ENCODE measurements around the gene HTT. TPM values are rescaled to one million over a fixed set of nuclear protein-coding genes. Genes with fewer than 3 reads are reported as not detected.

The HTT gene
- total and polyA plus RNA-seq, 2 of the 8 experiments (the other 6 are each of a cell fraction or from before 2014, with no cell fraction given): 24.0 to 71.0 TPM

DNA sequence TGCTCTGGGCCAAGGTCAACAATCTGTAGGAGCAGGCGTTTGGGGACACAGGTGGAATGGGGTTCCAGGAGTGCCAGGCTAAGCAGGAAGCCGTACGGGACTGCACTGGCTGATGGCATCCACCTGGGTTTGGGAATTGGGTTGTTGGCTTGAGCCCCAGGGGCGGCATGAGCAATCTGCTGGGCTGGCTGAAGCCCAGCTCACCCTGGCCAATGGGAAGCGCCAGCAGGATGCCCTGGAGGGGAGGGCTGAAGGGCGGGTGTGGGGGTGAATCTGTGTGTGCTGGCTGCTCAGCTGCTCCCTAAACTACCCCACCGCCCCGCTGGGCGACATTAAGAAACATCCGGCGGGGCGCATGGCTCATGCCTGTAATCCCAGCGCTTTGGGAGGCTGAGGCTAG is 209.4 kb downstream of the HTT start:
- no peak overlapping the region for H3K14ac ChIP-seq (ENCODE audit: insufficient read length)
- H3K79me1 ChIP-seq (ENCODE audit: low read depth, low read length): no peaks in the 10 kb centered on the region
- H3K23me2 ChIP-seq (ENCODE audit: low read depth, low read length): no peaks in the 10 kb centered on the region
- no peak overlapping the region for H3K23ac ChIP-seq (ENCODE audit: insufficient read length)
- H3K36me3 ChIP-seq (ENCODE audit: control insufficient read depth in 2 of 4, insufficient read depth in 4 of 4, low read length in 3 of 4): no peaks in the 10 kb centered on the region
- H4K8ac ChIP-seq (ENCODE audit: extremely low read depth, insufficient read depth, low read length): no peak overlapping the region
- no peak for DNase-seq (ENCODE audit: low read depth in 1 of 2, low spot score in 2 of 2)
- H3K56ac ChIP-seq (replicated peaks; ENCODE audit: insufficient read length, low read depth, low read length): no peak overlapping the region
- H3K79me2 ChIP-seq (ENCODE audit: control insufficient read depth in 1 of 2, insufficient read depth in 2 of 2, low read length in 2 of 2): no peaks in the 10 kb centered on the region
- H3K4ac ChIP-seq (replicated peaks; ENCODE audit: insufficient read length, low read depth, low read length): no peak overlapping the region
- CTCF ChIA-PET (ENCODE audit: partially characterized antibody): no interaction called here
- H2BK20ac ChIP-seq (ENCODE audit: low read length): no peak overlapping the region
- no peak overlapping the region for H3K18ac ChIP-seq (ENCODE audit: extremely low read depth, low read length)
- H3K9ac ChIP-seq (replicated peaks in 1 of 4; ENCODE audit: extremely low read depth in 1 of 4, low read depth in 3 of 4, low read length in 3 of 4): no peak overlapping the region
- no peak overlapping the region for H2BK15ac ChIP-seq (ENCODE audit: low read length)
- H3K9me3 ChIP-seq (ENCODE audit: insufficient read depth in 2 of 2, low read depth in 1 of 2, low read length in 1 of 2): no peaks in the 10 kb centered on the region; a peak in 1 of 4 replicates
- no peak overlapping the region for H2BK5ac ChIP-seq (ENCODE audit: low read depth, low read length)
- WGBS, 2 experiments (ENCODE audit: extremely low coverage in 1 of 2, insufficient coverage in 1 of 2, insufficient read length in 1 of 2, insufficient replicate concordance in 2 of 2, low coverage in 1 of 2, low lambda C conversion rate in 2 of 2, missing lambda C conversion rate in 1 of 2): 86% methylated on average over 7 of the region's 13 CpGs; no CpG with 5 or more reads in 1 of the 2 experiments
- no peaks in the 10 kb centered on the region; a peak in 1 of 7 replicates for H3K27me3 ChIP-seq (replicated peaks in 1 of 4; ENCODE audit: control insufficient read depth in 3 of 4, extremely low read depth in 1 of 4, insufficient read depth in 3 of 4, low read length in 3 of 4)
- H3K4me1 ChIP-seq (replicated peaks in 1 of 4; ENCODE audit: control insufficient read depth in 3 of 4, insufficient read depth in 4 of 4, low read length in 3 of 4): no peaks in the 10 kb centered on the region; a peak in 3 of 7 replicates
- no peak overlapping the region for H2AK5ac ChIP-seq (ENCODE audit: low read depth, low read length)
- H4K91ac ChIP-seq (replicated peaks; ENCODE audit: insufficient read length, low read length): no peak overlapping the region
- H3K4me3 ChIP-seq (ENCODE audit: extremely low read depth in 1 of 4, insufficient read depth in 2 of 4, low read depth in 3 of 4, low read length in 4 of 4): no peak overlapping the region
- H4K5ac ChIP-seq (ENCODE audit: insufficient read length, low read depth, low read length): no peak overlapping the region
- H2BK120ac ChIP-seq (replicated peaks; ENCODE audit: low read depth, low read length): no peak overlapping the region
- H3K27ac ChIP-seq (ENCODE audit: low read depth, low read length): no peak overlapping the region
- POLR2A ChIA-PET (ENCODE audit: partially characterized antibody): no interaction called here
- no peak overlapping the region for H2BK12ac ChIP-seq (ENCODE audit: low read depth, low read length)
- TF ChIP-seq CEBPB (IDR thresholded peaks at IDR 0.05; ENCODE audit: low read depth, low read length) (no peak), HDAC6 (IDR thresholded peaks at IDR 0.05; ENCODE audit: low read depth, low read length) (no peak)
- H2AFZ ChIP-seq (ENCODE audit: low read length): no peak overlapping the region
- FAIRE-seq: no peak
- H4K20me1 ChIP-seq (replicated peaks in 1 of 2; ENCODE audit: control insufficient read depth in 1 of 2, insufficient read depth in 2 of 2, low read length in 2 of 2): no peaks in the 10 kb centered on the region
- no peak overlapping the region for H3K4me2 ChIP-seq (ENCODE audit: insufficient read depth in 1 of 2, low read depth in 2 of 2, low read length in 2 of 2)
